ENCODE measurements around the gene STBD1. TPM values are rescaled to one million over a fixed set of nuclear protein-coding genes. Genes with fewer than 3 reads are reported as not detected.
A peak's percentile ranks its signal among the peaks of the same experiment; 100 is the strongest.

Gene STBD1
- total RNA-seq (2022) (3.7 and 5.7 TPM in 2 replicates), Bru-seq, nascent RNA (percentile 48 among the genes with signal in this experiment), BruChase-seq, experiment 1, labeled RNA remaining after a 6-hour chase (percentile 50 among the genes with signal in this experiment), BruChase-seq, experiment 2, labeled RNA remaining after a 2-hour chase (percentile 70 among the genes with signal in this experiment)
- long read RNA-seq, transcript STBD1-201 (2 exons, 3,420 nt), result major isoform, 24 of 25 reads
- long read RNA-seq, partial matches to known transcripts, result 0 of 25 reads
- long read RNA-seq, other reads (novel, unspliced or antisense), result 1 of 25 reads

GRCh38 chr4:76305971-76306881 is at the start of gene STBD1:
STBD1 (plus strand) TSS chr4:76306733; CDS start chr4:76306770, 37 bp downstream.
- no peak for TF ChIP-seq CTCF (IDR thresholded peaks at IDR 0.05; ENCODE audit: unreplicated experiment)
- CTCF ChIA-PET, result interaction anchor here (0.6 to 5.3 kb wide), 26 partner anchors 17 to 310 kb away, joined by 3 to 50 read pairs (median 4); partner anchors contain the start of gene CCDC158
- DNase-seq (ENCODE audit: unreplicated experiment), result peak; percentile 73
- Mint-ChIP-seq H3K27ac (ENCODE audit: low read depth, unreplicated experiment) (peak within 1 kb of the TSS; percentile 66), H3K4me1 (ENCODE audit: insufficient read depth, unreplicated experiment) (peaks cover 39% of the 10 kb centered on the region), H3K9me3 (ENCODE audit: unreplicated experiment) (no peaks in the 10 kb centered on the region), H3K27me3 (ENCODE audit: insufficient read depth, unreplicated experiment) (no peaks in the 10 kb centered on the region), H3K36me3 (ENCODE audit: insufficient read depth, unreplicated experiment) (peaks cover 20% of the 10 kb centered on the region), H3K4me3 (ENCODE audit: unreplicated experiment) (peak within 1 kb of the TSS; percentile 94)
- intact Hi-C loops (cut with micrococcal nuclease), result loop anchor here (1.0 to 10.0 kb wide), 5 partner anchors 55 to 199 kb away; partner anchors contain the start of genes FAM47E and SCARB2
- no TSS peak for BruUV-seq (replicated peaks)
- POLR2A ChIA-PET, result interaction anchor here (0.6 to 4.8 kb wide), 54 partner anchors 9 to 1998 kb away, joined by 3 to 76 read pairs (median 4); partner anchors contain the start of genes EPGN, FAM47E, NUP54 and SCARB2

- DNase-seq (ENCODE audit: unreplicated experiment), result no peak
- POLR2A ChIA-PET, result interaction anchor here (0.6 kb wide), 2 partner anchors 44 to 49 kb away, joined by 3 read pairs; no protein-coding TSS in a partner anchor
- H3K27ac Mint-ChIP-seq (ENCODE audit: low read depth, unreplicated experiment), result no peak overlapping the region
Measured at GRCh38 chr4:76256968-76257367, 49.6 kb upstream of the STBD1 start.

GRCh38 chr4:76257824-76258223 is 48.7 kb upstream of the STBD1 start:
- no peak for DNase-seq (ENCODE audit: unreplicated experiment)
- Mint-ChIP-seq H3K36me3 (ENCODE audit: insufficient read depth, unreplicated experiment) (no peaks in the 10 kb centered on the region), H3K27me3 (ENCODE audit: insufficient read depth, unreplicated experiment) (peaks cover 22% of the 10 kb centered on the region), H3K4me3 (ENCODE audit: unreplicated experiment) (no peak overlapping the region), H3K4me1 (ENCODE audit: insufficient read depth, unreplicated experiment) (no peaks in the 10 kb centered on the region), H3K9me3 (ENCODE audit: unreplicated experiment) (no peaks in the 10 kb centered on the region), H3K27ac (ENCODE audit: low read depth, unreplicated experiment) (no peak overlapping the region)
- ChIA-PET POLR2A (no interaction called here), CTCF (no interaction called here)
- intact Hi-C loops (cut with micrococcal nuclease), result loop anchor here (10.0 kb wide), 1 partner anchor 117 kb away; no protein-coding TSS in a partner anchor
- no TSS peak for BruUV-seq (replicated peaks)
- no peak for TF ChIP-seq CTCF (IDR thresholded peaks at IDR 0.05; ENCODE audit: unreplicated experiment)

More at GRCh38 chr4:76256968-76257367, 49.6 kb upstream of the STBD1 start:
- H3K4me3 Mint-ChIP-seq (ENCODE audit: unreplicated experiment), result no peak overlapping the region
- BruUV-seq (replicated peaks), result no TSS peak
- no peaks in the 10 kb centered on the region for H3K4me1 Mint-ChIP-seq (ENCODE audit: insufficient read depth, unreplicated experiment)
- no peaks in the 10 kb centered on the region for H3K36me3 Mint-ChIP-seq (ENCODE audit: insufficient read depth, unreplicated experiment)
- peaks cover 22% of the 10 kb centered on the region for H3K27me3 Mint-ChIP-seq (ENCODE audit: insufficient read depth, unreplicated experiment)
- intact Hi-C loops (cut with micrococcal nuclease), result loop anchor here (10.0 kb wide), 1 partner anchor 118 kb away; no protein-coding TSS in a partner anchor
- no peak for TF ChIP-seq CTCF (IDR thresholded peaks at IDR 0.05; ENCODE audit: unreplicated experiment)
- no peaks in the 10 kb centered on the region for H3K9me3 Mint-ChIP-seq (ENCODE audit: unreplicated experiment)
- CTCF ChIA-PET, result interaction anchor here (1.2 kb wide), 1 partner anchor 30 kb away, joined by 4 read pairs; no protein-coding TSS in a partner anchor

All from MCF 10A (cell line).